Activated T-cell treated with anti-CD3 and anti-CD28 coated beads for 4 hours (primary cell): ENCODE results near the gene C2.
"Not testable (repeated sequence)": the region's sequence is repeated elsewhere in the genome, so short reads cannot be mapped to it uniquely, and the experiment has no call there.

ENCODE experiments used
- DNase-seq: peaks from one replicate; pipeline ENCODE4 v3.0.0-alpha.2; 2020

C2 gene

GRCh38 chr6:31979238-31979898, 51.9 kb downstream of the C2 start:
- no peak for DNase-seq

DNA sequence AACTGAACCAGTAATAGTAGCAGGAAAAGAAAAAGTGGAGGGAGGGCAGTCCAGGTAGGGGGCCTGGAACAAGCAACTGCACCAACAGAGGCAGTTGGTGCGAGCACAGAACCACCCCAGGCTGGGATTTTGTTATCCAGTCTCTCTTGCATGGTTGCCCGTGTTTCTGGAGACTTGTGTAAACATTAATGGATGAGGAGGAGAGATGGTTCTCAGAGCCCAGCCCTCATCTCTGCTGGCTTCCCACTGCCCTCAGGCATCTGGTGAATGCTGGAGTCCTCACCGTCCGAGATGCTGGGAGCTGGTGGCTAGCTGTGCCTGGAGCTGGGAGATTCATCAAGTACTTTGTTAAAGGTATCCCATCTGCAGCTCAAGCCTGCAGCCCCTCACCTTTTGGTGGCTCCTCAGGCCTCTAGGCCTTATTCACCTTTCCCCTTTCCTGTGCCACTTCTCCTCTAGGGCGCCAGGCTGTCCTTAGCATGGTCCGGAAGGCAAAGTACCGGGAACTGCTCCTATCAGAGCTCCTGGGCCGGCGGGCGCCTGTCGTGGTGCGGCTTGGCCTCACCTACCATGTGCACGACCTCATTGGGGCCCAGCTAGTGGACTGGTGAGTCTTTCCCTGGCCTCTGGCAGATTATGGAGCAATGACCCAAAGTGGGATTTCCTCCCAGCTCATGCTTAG, 52.8 kb downstream of the C2 start:
- not testable (repeated sequence) for DNase-seq

GRCh38 chr6:31980998-31981397, 53.5 kb downstream of the C2 start:
- not testable (repeated sequence) for DNase-seq

- not testable (repeated sequence) for DNase-seq
Measured at GRCh38 chr6:31981744-31982143, 54.2 kb downstream of the C2 start, which contains the start of gene C4A. C4A (plus strand) TSS chr6:31982057; CDS start chr6:31982108, 51 bp downstream.

DNA sequence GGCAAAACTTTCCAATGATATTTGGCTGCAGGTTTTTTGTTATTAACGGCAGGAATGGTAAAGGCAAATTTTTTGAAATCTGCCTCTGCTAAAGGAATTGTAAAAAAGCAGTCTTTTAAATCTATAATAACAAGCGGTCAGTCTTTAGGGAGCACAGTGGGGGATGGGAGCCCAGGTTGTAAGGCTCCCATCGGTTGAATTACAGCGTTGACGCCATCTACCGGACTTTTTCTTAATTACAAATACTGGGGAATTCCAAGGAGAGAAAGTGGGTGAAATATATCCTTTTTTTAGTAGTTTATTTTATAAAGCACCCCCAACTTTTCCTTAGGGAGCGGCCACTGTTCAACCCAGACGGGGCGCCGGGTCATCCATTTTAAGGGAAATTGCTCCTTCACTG, 61.8 kb downstream of the C2 start:
- not testable (repeated sequence) for DNase-seq

GRCh38 chr6:31994421-31994820, 66.9 kb downstream of the C2 start:
- DNase-seq = not testable (repeated sequence)
